Pancreas (tissue), 10 donors: ENCODE measurements around the gene FARSB. TPM values are rescaled to one million over a fixed set of nuclear protein-coding genes. Genes with fewer than 3 reads are reported as not detected.
A peak's percentile ranks its signal among the peaks of the same experiment; 100 is the strongest.

Experiments
- ATAC-seq, 4 donors: fragments of 200-7000 bp; cut with Tn5 transposase; one replicate each; pipeline versions ENCODE4 v1.8.0 to v1.9.1; 2020; ENCODE audit warnings: mild to moderate bottlenecking in 4 of 4, moderate library complexity in 4 of 4
- DNase-seq, 6 donors: peaks; one replicate each; pipeline ENCODE4 v3.0.0-alpha.2; 2020
- FAIRE-seq: peaks from 2 replicates; lab custom pipeline; 2012; peaks lifted over from hg19 to GRCh38; lab: Jason Lieb, UNC
- H3K27ac ChIP-seq, 4 donors: fragments of 200-600 bp; sonication (generic); 1 replicate in 3 of 4; 2 replicates in 1 of 4; pipeline versions ENCODE4 v1.5.0 to v1.8.0; 2020
- H3K27me3 ChIP-seq, 4 donors: fragments of 200-600 bp; one replicate each; pipeline ENCODE4 v1.8.0; 2021
- H3K36me3 ChIP-seq, 3 donors: fragments of 200-600 bp; sonication (generic) in 1 of 3; one replicate each; pipeline versions ENCODE4 v1.5.0 to v1.8.0; 2020 to 2021
- H3K4me1 ChIP-seq, 3 donors: fragments of 200-600 bp; one replicate each; pipeline ENCODE4 v1.8.0; 2021
- H3K4me3 ChIP-seq, 4 donors: fragments of 200-600 bp; sonication (generic) in 2 of 4; one replicate each; pipeline versions ENCODE4 v1.5.0 to v1.8.0; 2020 to 2021
- H3K9me3 ChIP-seq, 4 donors: fragments of 200-600 bp; one replicate each; pipeline ENCODE4 v1.8.0; 2021
- WGBS, 2 donors: extraction: QIAGEN DNeasy Blood & Tissue Kit; methylation state at CpG; one replicate each; pipeline ENCODE4 v1.1.7; 2013; 5-methylcytosine and 5-hydroxymethylcytosine counted together
- intact Hi-C, 3 donors: fragments of 100-400 bp; cut with DNase I; formaldehyde crosslinking; loops; one replicate each; pipeline versions ENCODE4 v1.11.1 to v1.14.2; 2022
- polyA plus RNA-seq, 2 donors: library from polyadenylated mRNA; stranded (reverse); fragments of 200-250 nt; gene quantifications; one replicate each; pipeline ENCODE4 v1.2.3, GENCODE V29; 2013
- total RNA-seq, 6 donors: library from RNA; stranded (reverse); fragmentation: NEBNext Ultra II Directional in 4 of 6; extraction: Animal tissue kit (Norgen Biotek cat#: 25700) in 4 of 6; gene quantifications; one replicate each; pipeline versions ENCODE4 v1.2.1 to v1.2.4, GENCODE V29; 2021 to 2023
- TF ChIP-seq, protein P1 (sequence below), 4 donors: fragments of 200-600 bp; sonication (generic) in 3 of 4; IDR thresholded peaks; one replicate each; pipeline versions ENCODE4 v1.5.0 to v1.8.0; 2021; ENCODE audit warnings: antibody characterized with exemption in 4 of 4
- donor health status: healthy with polysubstance abuse.
- donor health status: DM: no; HTN: no; CAD: no; lungs with moderate emphysema.
- donor health status: DM: no; HTN: no; CAD: no.
- donor health status: control.
- donor health status: control.
- donor health status: Bipolar disorder and iron deficiency.
- donor health status: DM: yes; HTN: yes; CAD: no.
- donor health status: DM: no; HTN: no; CAD: no.
- donor health status: DM: no; HTN: no; CAD: no.
- donor health status: DM: yes; HTN: yes; CAD: no.

Gene FARSB
- total and polyA plus RNA-seq, 8 donors, result 6.1 to 13.7 (median 9.1) TPM

DNA sequence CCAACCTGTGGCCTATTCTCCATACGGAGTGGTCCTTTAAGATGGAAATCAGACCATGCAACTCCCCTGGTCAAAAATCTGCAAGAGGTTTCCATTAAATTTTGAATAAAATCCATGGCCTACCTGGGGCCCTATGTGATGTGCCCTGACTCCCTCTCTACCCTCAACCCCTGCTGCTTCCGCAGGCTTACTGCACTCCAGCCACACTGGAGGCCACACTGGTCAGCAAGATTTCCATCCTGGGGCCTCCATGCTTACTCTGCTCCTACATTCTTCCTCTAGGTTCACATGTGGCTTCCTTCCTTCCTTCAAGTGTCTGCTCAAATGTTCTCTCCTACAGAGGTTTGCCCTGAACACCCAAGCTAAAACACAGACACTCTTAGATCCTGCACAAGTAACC lies 40.6 kb downstream of the FARSB start:
- H3K27ac ChIP-seq, result no peak overlapping the region
- no peaks in the 10 kb centered on the region for H3K9me3 ChIP-seq
- H3K27me3 ChIP-seq, result no peaks in the 10 kb centered on the region
- TF ChIP-seq, protein P1, sequence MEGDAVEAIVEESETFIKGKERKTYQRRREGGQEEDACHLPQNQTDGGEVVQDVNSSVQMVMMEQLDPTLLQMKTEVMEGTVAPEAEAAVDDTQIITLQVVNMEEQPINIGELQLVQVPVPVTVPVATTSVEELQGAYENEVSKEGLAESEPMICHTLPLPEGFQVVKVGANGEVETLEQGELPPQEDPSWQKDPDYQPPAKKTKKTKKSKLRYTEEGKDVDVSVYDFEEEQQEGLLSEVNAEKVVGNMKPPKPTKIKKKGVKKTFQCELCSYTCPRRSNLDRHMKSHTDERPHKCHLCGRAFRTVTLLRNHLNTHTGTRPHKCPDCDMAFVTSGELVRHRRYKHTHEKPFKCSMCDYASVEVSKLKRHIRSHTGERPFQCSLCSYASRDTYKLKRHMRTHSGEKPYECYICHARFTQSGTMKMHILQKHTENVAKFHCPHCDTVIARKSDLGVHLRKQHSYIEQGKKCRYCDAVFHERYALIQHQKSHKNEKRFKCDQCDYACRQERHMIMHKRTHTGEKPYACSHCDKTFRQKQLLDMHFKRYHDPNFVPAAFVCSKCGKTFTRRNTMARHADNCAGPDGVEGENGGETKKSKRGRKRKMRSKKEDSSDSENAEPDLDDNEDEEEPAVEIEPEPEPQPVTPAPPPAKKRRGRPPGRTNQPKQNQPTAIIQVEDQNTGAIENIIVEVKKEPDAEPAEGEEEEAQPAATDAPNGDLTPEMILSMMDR (IDR thresholded peaks at IDR 0.05), result no peak
- peaks cover 0 to 14% (median 2%) of the 10 kb centered on the region in 3 donors for H3K36me3 ChIP-seq
- no peaks in the 10 kb centered on the region for H3K4me1 ChIP-seq
- intact Hi-C loops, result no loop called here
- no peak for ATAC-seq
- no peak overlapping the region for H3K4me3 ChIP-seq
- no peak for DNase-seq
- 94 to 96% methylated on average over 2 of the region's 2 CpGs for WGBS, 2 donors
- FAIRE-seq, result no peak

DNA sequence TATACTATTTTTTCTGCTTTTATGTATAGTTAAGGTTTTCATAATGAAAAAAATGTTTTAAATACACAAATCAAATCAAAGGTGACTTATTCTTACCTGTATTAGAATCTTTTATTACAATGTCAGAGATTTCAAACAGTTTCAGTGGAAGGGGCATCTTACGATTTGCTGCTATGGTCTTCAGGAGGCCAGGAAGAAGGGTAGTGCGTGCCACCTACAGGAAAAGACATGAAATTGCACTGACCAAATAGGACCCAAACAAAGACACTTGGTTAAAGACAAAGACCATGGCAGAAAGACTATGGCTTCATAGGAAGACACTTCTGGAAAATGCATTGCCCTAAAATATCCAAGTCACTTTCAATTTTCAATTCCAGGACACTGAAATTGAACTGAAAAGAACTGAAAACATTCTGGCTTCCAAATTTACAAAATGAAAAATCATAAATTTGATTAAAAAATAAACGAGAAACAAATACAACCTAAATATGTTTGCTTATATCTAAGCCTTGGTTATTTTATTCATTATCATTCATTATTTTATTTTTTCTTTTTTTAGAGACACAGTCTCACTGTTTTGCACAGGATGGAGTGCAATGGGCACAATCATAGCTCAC lies 42.1 kb downstream of the FARSB start:
- Histone ChIP-seq H3K27ac (no peak overlapping the region), H3K36me3 (peaks cover 0 to 7% (median 2%) of the 10 kb centered on the region in 3 donors), H3K4me1 (no peaks in the 10 kb centered on the region), H3K9me3 (no peaks in the 10 kb centered on the region), H3K27me3 (no peaks in the 10 kb centered on the region), H3K4me3 (no peak overlapping the region)
- 58 to 74% methylated on average over 3 of the region's 3 CpGs for WGBS, 2 donors
- no peak for FAIRE-seq
- intact Hi-C loops, result no loop called here
- peak in 3 of 4 donors; percentile 72 to 82 (median 77) for ATAC-seq
- DNase-seq, result no peak
- TF ChIP-seq, protein P1 (IDR thresholded peaks at IDR 0.05), result peak in 3 of 4 donors; percentile 36 to 46 (median 39)

DNA sequence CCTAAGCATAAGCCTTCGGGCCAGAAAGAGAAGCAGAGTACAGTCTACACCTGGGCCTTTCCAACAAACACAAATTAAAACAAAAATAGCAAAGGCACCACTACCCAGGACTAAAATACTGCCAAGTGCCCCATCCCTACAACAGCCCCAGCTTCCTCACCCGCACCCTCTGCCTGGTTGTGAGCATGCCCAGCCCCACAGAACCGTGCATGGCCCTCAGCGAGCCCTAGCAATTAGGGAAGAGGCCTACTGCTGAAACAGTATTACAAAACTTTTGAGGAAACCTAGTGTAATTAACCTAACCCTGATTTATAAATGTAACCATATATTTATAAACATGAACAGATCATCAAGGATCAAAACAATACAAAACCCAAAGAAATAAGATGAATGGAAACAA lies 44.2 kb downstream of the FARSB start:
- H3K36me3 ChIP-seq, result peaks cover 0 to 7% (median 2%) of the 10 kb centered on the region in 3 donors
- H3K27ac ChIP-seq, result no peak overlapping the region
- H3K27me3 ChIP-seq, result no peaks in the 10 kb centered on the region
- no peak for FAIRE-seq
- no peak overlapping the region for H3K4me3 ChIP-seq
- H3K9me3 ChIP-seq, result no peaks in the 10 kb centered on the region
- no peaks in the 10 kb centered on the region for H3K4me1 ChIP-seq
- no peak for DNase-seq
- 88 to 93% methylated on average over 4 of the region's 4 CpGs for WGBS, 2 donors
- ATAC-seq, result no peak
- intact Hi-C loops, result no loop called here
- TF ChIP-seq, protein P1 (IDR thresholded peaks at IDR 0.05), result no peak

DNA sequence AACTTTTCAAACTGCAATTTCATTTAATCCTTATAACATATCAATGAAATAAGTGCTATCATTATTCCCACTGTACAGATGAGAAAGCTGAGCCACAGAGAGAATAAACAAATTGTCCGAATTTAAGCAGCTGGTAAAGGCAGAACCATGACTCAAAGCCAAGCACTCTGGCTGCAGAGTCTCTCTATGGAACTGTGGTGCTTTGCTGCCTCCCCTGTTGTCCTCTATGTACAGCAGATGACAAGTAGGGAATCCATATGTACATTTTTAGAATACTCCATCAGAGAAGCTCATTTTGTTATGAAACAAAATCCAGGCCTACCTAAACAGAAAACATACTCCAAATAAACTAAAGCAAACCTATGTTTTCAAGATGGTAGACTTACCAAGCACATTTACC lies 45.1 kb downstream of the FARSB start:
- DNase-seq, result no peak
- H3K27me3 ChIP-seq, result no peaks in the 10 kb centered on the region
- H3K4me1 ChIP-seq, result no peaks in the 10 kb centered on the region
- no peak overlapping the region for H3K27ac ChIP-seq
- no peak overlapping the region for H3K4me3 ChIP-seq
- TF ChIP-seq, protein P1 (IDR thresholded peaks at IDR 0.05), result no peak
- H3K9me3 ChIP-seq, result no peaks in the 10 kb centered on the region
- FAIRE-seq, result no peak
- 65 to 72% methylated on average over 1 of the region's 1 CpG for WGBS, 2 donors
- ATAC-seq, result no peak
- peaks cover 0 to 7% (median 2%) of the 10 kb centered on the region in 3 donors for H3K36me3 ChIP-seq
- intact Hi-C loops, result no loop called here

DNA sequence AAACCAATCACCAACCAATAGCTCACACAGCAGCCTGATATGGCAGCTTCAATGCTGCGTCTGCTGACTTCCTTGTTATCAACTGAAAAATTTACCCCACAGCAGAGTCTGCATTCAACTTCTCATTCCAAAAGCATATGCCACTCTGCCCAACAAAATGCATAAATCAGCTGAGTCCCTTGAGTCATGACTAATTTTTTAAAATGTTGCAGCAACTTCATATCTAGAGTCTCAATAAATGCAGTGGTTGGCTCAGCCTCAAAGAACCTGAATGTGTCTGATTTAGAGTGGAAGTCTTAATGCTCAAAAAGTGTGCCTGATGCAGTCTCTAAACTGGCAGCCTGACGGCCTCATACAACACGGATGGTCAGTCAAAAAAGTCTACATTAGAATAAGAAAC lies 46.5 kb downstream of the FARSB start:
- H3K9me3 ChIP-seq, result no peaks in the 10 kb centered on the region
- intact Hi-C loops, result no loop called here
- DNase-seq (no peak), ATAC-seq (no peak), FAIRE-seq (no peak)
- H3K27ac ChIP-seq, result no peak overlapping the region
- peaks cover 0 to 7% (median 2%) of the 10 kb centered on the region in 3 donors for H3K36me3 ChIP-seq
- TF ChIP-seq, protein P1 (IDR thresholded peaks at IDR 0.05), result no peak
- H3K27me3 ChIP-seq, result no peaks in the 10 kb centered on the region
- H3K4me1 ChIP-seq, result no peaks in the 10 kb centered on the region
- WGBS, 2 donors, result 85 to 90% methylated on average over 3 of the region's 3 CpGs
- H3K4me3 ChIP-seq, result no peak overlapping the region
